ENCODE data around the gene ARF3.

Gene ARF3

GRCh38 chr12:48965298-48965838 is 8.1 kb upstream of the ARF3 start:
- peaks cover 23 to 39% of the 10 kb centered on the region in 2 donors for H3K4me1 Mint-ChIP-seq
- H3K36me3 Mint-ChIP-seq, result no peaks in the 10 kb centered on the region
- H3K4me3 Mint-ChIP-seq, result no peak overlapping the region
- H3K27me3 Mint-ChIP-seq, result peaks cover 6 to 13% of the 10 kb centered on the region in 2 donors
- ATAC-seq (replicated peaks) (peak; percentile 38 to 65), DNase-seq (no peak)
- H3K9me3 Mint-ChIP-seq, result no peaks in the 10 kb centered on the region
- no peak overlapping the region for H3K27ac Mint-ChIP-seq

GRCh38 chr12:48961801-48962200 is 4.5 kb upstream of the ARF3 start:
- H3K27me3 Mint-ChIP-seq, result peaks cover 8 to 16% of the 10 kb centered on the region in 2 donors
- H3K4me3 Mint-ChIP-seq, result no peak overlapping the region
- no peaks in the 10 kb centered on the region for H3K9me3 Mint-ChIP-seq
- DNase-seq (no peak), ATAC-seq (replicated peaks) (no peak)
- H3K4me1 Mint-ChIP-seq, result peaks cover 23 to 33% of the 10 kb centered on the region in 2 donors
- no peak overlapping the region for H3K27ac Mint-ChIP-seq
- peaks cover 5 to 7% of the 10 kb centered on the region in 2 donors for H3K36me3 Mint-ChIP-seq

GRCh38 chr12:48961331-48961730 is 4.0 kb upstream of the ARF3 start:
- DNase-seq (no peak), ATAC-seq (replicated peaks) (no peak)
- Mint-ChIP-seq H3K4me3 (no peak overlapping the region), H3K27ac (no peak overlapping the region), H3K9me3 (no peaks in the 10 kb centered on the region), H3K4me1 (peaks cover 24 to 33% of the 10 kb centered on the region in 2 donors), H3K27me3 (peaks cover 8 to 16% of the 10 kb centered on the region in 2 donors), H3K36me3 (peaks cover 5 to 9% of the 10 kb centered on the region in 2 donors)

GRCh38 chr12:48960834-48961233 is 3.5 kb upstream of the ARF3 start:
- Mint-ChIP-seq H3K4me3 (no peak overlapping the region), H3K27me3 (peaks cover 8 to 16% of the 10 kb centered on the region in 2 donors), H3K9me3 (no peaks in the 10 kb centered on the region), H3K4me1 (peaks cover 27 to 33% of the 10 kb centered on the region in 2 donors), H3K27ac (no peak overlapping the region), H3K36me3 (peaks cover 8 to 14% of the 10 kb centered on the region in 2 donors)
- DNase-seq (no peak), ATAC-seq (replicated peaks) (no peak)

GRCh38 chr12:48958049-48958388 is 732 bp upstream of the ARF3 start:
- Mint-ChIP-seq H3K4me1 (peaks cover 33 to 47% of the 10 kb centered on the region in 2 donors), H3K27ac (peak overlapping the region; percentile 9), H3K4me3 (peak overlapping the region; percentile 94 to 96), H3K36me3 (peaks cover 10 to 35% of the 10 kb centered on the region in 2 donors), H3K9me3 (no peaks in the 10 kb centered on the region), H3K27me3 (peaks cover 8 to 16% of the 10 kb centered on the region in 2 donors)
- ATAC-seq (replicated peaks) (peak; percentile 22 to 24), DNase-seq (no peak)

GRCh38 chr12:48956279-48957140 is 777 bp downstream of the ARF3 start:
- H3K27me3 Mint-ChIP-seq, result peaks cover 8 to 16% of the 10 kb centered on the region in 2 donors
- no peak for DNase-seq
- H3K9me3 Mint-ChIP-seq, result no peaks in the 10 kb centered on the region
- peak overlapping the region; percentile 94 to 96 for H3K4me3 Mint-ChIP-seq
- peaks cover 19 to 44% of the 10 kb centered on the region in 2 donors for H3K36me3 Mint-ChIP-seq
- peak overlapping the region; percentile 97 for H3K27ac Mint-ChIP-seq
- H3K4me1 Mint-ChIP-seq, result peaks cover 39 to 47% of the 10 kb centered on the region in 2 donors
- ATAC-seq (replicated peaks), result peak; percentile 47 to 52

GRCh38 chr12:48954841-48955501 is 2.3 kb downstream of the ARF3 start:
- no peak for DNase-seq
- Mint-ChIP-seq H3K27ac (no peak overlapping the region), H3K4me1 (peaks cover 39 to 53% of the 10 kb centered on the region in 2 donors)

GRCh38 chr12:48954061-48954460 is 3.2 kb downstream of the ARF3 start:
- Mint-ChIP-seq H3K4me3 (no peak overlapping the region), H3K4me1 (peaks cover 41 to 54% of the 10 kb centered on the region in 2 donors), H3K9me3 (no peaks in the 10 kb centered on the region), H3K36me3 (peaks cover 19 to 47% of the 10 kb centered on the region in 2 donors), H3K27me3 (peaks cover 0 to 2% of the 10 kb centered on the region in 2 donors), H3K27ac (no peak overlapping the region)
- ATAC-seq (replicated peaks) (no peak), DNase-seq (no peak)

More at GRCh38 chr12:48954841-48955501, 2.3 kb downstream of the ARF3 start:
- peaks cover 5 to 9% of the 10 kb centered on the region in 2 donors for H3K27me3 Mint-ChIP-seq
- no peak overlapping the region for H3K4me3 Mint-ChIP-seq
- peaks cover 19 to 44% of the 10 kb centered on the region in 2 donors for H3K36me3 Mint-ChIP-seq
- ATAC-seq (replicated peaks), result peak; percentile 11 to 34
- H3K9me3 Mint-ChIP-seq, result no peaks in the 10 kb centered on the region

- Mint-ChIP-seq H3K27ac (no peak overlapping the region), H3K4me1 (peaks cover 38 to 54% of the 10 kb centered on the region in 2 donors), H3K27me3 (no peaks in the 10 kb centered on the region), H3K4me3 (no peak overlapping the region), H3K9me3 (no peaks in the 10 kb centered on the region), H3K36me3 (peaks cover 19 to 54% of the 10 kb centered on the region in 2 donors)
- no peak for ATAC-seq (replicated peaks)
- no peak for DNase-seq
These were observed 4.6 kb downstream of the ARF3 start for GRCh38 chr12:48952691-48953090.

GRCh38 chr12:48947727-48948126 is 9.6 kb downstream of the ARF3 start:
- H3K4me3 Mint-ChIP-seq, result no peak overlapping the region
- no peak for DNase-seq
- H3K9me3 Mint-ChIP-seq, result no peaks in the 10 kb centered on the region
- H3K36me3 Mint-ChIP-seq, result peaks cover 15 to 33% of the 10 kb centered on the region in 2 donors
- no peak overlapping the region for H3K27ac Mint-ChIP-seq
- no peak for ATAC-seq (replicated peaks)
- peaks cover 21 to 24% of the 10 kb centered on the region in 2 donors for H3K4me1 Mint-ChIP-seq
- no peaks in the 10 kb centered on the region for H3K27me3 Mint-ChIP-seq

- no peaks in the 10 kb centered on the region for H3K9me3 Mint-ChIP-seq
- ATAC-seq (replicated peaks) (no peak), DNase-seq (no peak)
- H3K4me1 Mint-ChIP-seq, result peaks cover 16 to 30% of the 10 kb centered on the region in 2 donors
- H3K27ac Mint-ChIP-seq, result no peak overlapping the region
- H3K4me3 Mint-ChIP-seq, result no peak overlapping the region
- H3K36me3 Mint-ChIP-seq, result peaks cover 14 to 34% of the 10 kb centered on the region in 2 donors
- H3K27me3 Mint-ChIP-seq, result no peaks in the 10 kb centered on the region
These were observed 10.3 kb downstream of the ARF3 start for GRCh38 chr12:48946943-48947342.

- ATAC-seq (replicated peaks) (no peak), DNase-seq (no peak)
- Mint-ChIP-seq H3K36me3 (peaks cover 14 to 34% of the 10 kb centered on the region in 2 donors), H3K9me3 (no peaks in the 10 kb centered on the region), H3K4me1 (peaks cover 16 to 36% of the 10 kb centered on the region in 2 donors), H3K27ac (no peak overlapping the region), H3K27me3 (no peaks in the 10 kb centered on the region), H3K4me3 (no peak overlapping the region)
These were observed 11.1 kb downstream of the ARF3 start for GRCh38 chr12:48946205-48946604.

GRCh38 chr12:48943221-48943620 is 14.1 kb downstream of the ARF3 start:
- peaks cover 38 to 51% of the 10 kb centered on the region in 2 donors for H3K36me3 Mint-ChIP-seq
- H3K9me3 Mint-ChIP-seq, result no peaks in the 10 kb centered on the region
- no peak for DNase-seq
- H3K4me1 Mint-ChIP-seq, result peaks cover 34 to 49% of the 10 kb centered on the region in 2 donors
- no peak overlapping the region for H3K4me3 Mint-ChIP-seq
- H3K27ac Mint-ChIP-seq, result no peak overlapping the region
- H3K27me3 Mint-ChIP-seq, result no peaks in the 10 kb centered on the region
- ATAC-seq (replicated peaks), result no peak

- peaks cover 33 to 55% of the 10 kb centered on the region in 2 donors for H3K4me1 Mint-ChIP-seq
- H3K27ac Mint-ChIP-seq, result peak overlapping the region; percentile 42
- DNase-seq (peak; percentile 26), ATAC-seq (replicated peaks) (peak; percentile 74 to 79)
- H3K27me3 Mint-ChIP-seq, result no peaks in the 10 kb centered on the region
- H3K9me3 Mint-ChIP-seq, result no peaks in the 10 kb centered on the region
- H3K36me3 Mint-ChIP-seq, result peaks cover 49 to 69% of the 10 kb centered on the region in 2 donors
- no peak overlapping the region for H3K4me3 Mint-ChIP-seq
These were observed 17.1 kb downstream of the ARF3 start for GRCh38 chr12:48940181-48940580.
